CD14-positive monocyte (primary cell): ENCODE measurements around the gene CCDC85C. TPM values are rescaled to one million over a fixed set of nuclear protein-coding genes. Genes with fewer than 3 reads are reported as not detected.

Experiments used
- DNase-seq, 3 donors: peaks; one replicate each; pipeline ENCODE4 v3.0.0-alpha.2; 2011 to 2022
- H2AFZ ChIP-seq: 2 replicates; pipeline ENCODE4 v1.6.0; 2012; ENCODE audit warnings: mild to moderate bottlenecking, low read depth, low read length, inconsistent platforms; ENCODE audit not compliant: insufficient read depth, poor library complexity, severe bottlenecking
- H3K27ac ChIP-seq, 2 donors: 1 replicate in 1 of 2; 2 replicates in 1 of 2; pipeline ENCODE4 v1.5.1; 2012 to 2013; ENCODE audit warnings: low read length in 2 of 2, control low read depth in 1 of 2, inconsistent platforms in 1 of 2, low read depth in 1 of 2, mild to moderate bottlenecking in 1 of 2
- H3K27me3 ChIP-seq, 2 donors: one replicate each; pipeline versions ENCODE4 v1.6.0 to v1.6.1; 2011 to 2013; ENCODE audit warnings: low read length in 2 of 2; ENCODE audit not compliant: control insufficient read depth in 2 of 2, insufficient read depth in 2 of 2
- H3K36me3 ChIP-seq, 2 donors: replicated peaks in 1 of 2; 1 replicate in 1 of 2; 2 replicates in 1 of 2; pipeline versions ENCODE4 v1.5.1 to v1.6.1; 2012 to 2013; ENCODE audit warnings: low read length in 2 of 2, control low read depth in 1 of 2, inconsistent platforms in 1 of 2, mild to moderate bottlenecking in 1 of 2; ENCODE audit not compliant: insufficient read depth in 2 of 2, control insufficient read depth in 1 of 2
- H3K4me1 ChIP-seq, 2 donors: 1 replicate in 1 of 2; 2 replicates in 1 of 2; pipeline versions ENCODE4 v1.5.1 to v1.6.1; 2012 to 2013; ENCODE audit warnings: low read length in 2 of 2, control low read depth in 1 of 2, inconsistent platforms in 1 of 2, mild to moderate bottlenecking in 1 of 2, moderate library complexity in 1 of 2; ENCODE audit not compliant: insufficient read depth in 2 of 2, control insufficient read depth in 1 of 2
- H3K4me2 ChIP-seq: replicated peaks from 2 replicates; pipeline ENCODE3; 2012; ENCODE audit warnings: low read length, moderate library complexity, mild to moderate bottlenecking; ENCODE audit not compliant: poor library complexity, severe bottlenecking; ENCODE audit errors: extremely low read depth
- H3K4me3 ChIP-seq, 3 experiments: fragments of 200-600 bp in 1 of 3; sonication (generic) in 1 of 3; replicated peaks in 1 of 3; 1 replicate in 2 of 3; 2 replicates in 1 of 3; pipeline ENCODE4 v1.5.1; 2011 to 2013; ENCODE audit warnings: low read length in 3 of 3, mild to moderate bottlenecking in 3 of 3, control low read depth in 2 of 3, low read depth in 2 of 3, inconsistent platforms in 1 of 3, moderate library complexity in 1 of 3
- H3K79me2 ChIP-seq: 2 replicates; pipeline ENCODE4 v1.6.0; 2012; ENCODE audit warnings: mild to moderate bottlenecking, control low read depth, inconsistent platforms, low read length, moderate library complexity; ENCODE audit not compliant: insufficient read depth
- H3K9ac ChIP-seq: 2 replicates; pipeline ENCODE4 v1.6.0; 2017; ENCODE audit warnings: low read length, mild to moderate bottlenecking; ENCODE audit not compliant: insufficient read depth, poor library complexity, severe bottlenecking
- H3K9me3 ChIP-seq, 2 donors: replicated peaks in 1 of 2; 1 replicate in 1 of 2; 2 replicates in 1 of 2; pipeline versions ENCODE4 v1.5.1 to v1.6.1; 2012 to 2013; ENCODE audit warnings: low read length in 2 of 2, control low read depth in 1 of 2; ENCODE audit not compliant: control insufficient read depth in 1 of 2, insufficient read depth in 1 of 2
- H4K20me1 ChIP-seq: 2 replicates; pipeline ENCODE4 v1.6.0; 2012; ENCODE audit warnings: mild to moderate bottlenecking, low read length, control low read depth, moderate library complexity; ENCODE audit not compliant: insufficient read depth
- H3K27ac Mint-ChIP-seq, 7 donors: one replicate each; pipeline ENCODE4 v1.8.0; 2020; ENCODE audit warnings: mild to moderate bottlenecking in 7 of 7, mixed read lengths in 7 of 7, moderate library complexity in 6 of 7, inconsistent platforms in 2 of 7
- H3K27me3 Mint-ChIP-seq, 3 donors: one replicate each; pipeline ENCODE4 v1.8.0; 2021 to 2022; ENCODE audit warnings: low read depth in 3 of 3, mild to moderate bottlenecking in 3 of 3, mixed read lengths in 3 of 3, moderate library complexity in 3 of 3, inconsistent platforms in 1 of 3
- H3K36me3 Mint-ChIP-seq, 2 donors: one replicate each; pipeline ENCODE4 v1.8.0; 2020; ENCODE audit warnings: mixed read lengths in 2 of 2, inconsistent platforms in 1 of 2, mild to moderate bottlenecking in 1 of 2
- H3K4me1 Mint-ChIP-seq: one replicate; pipeline ENCODE4 v1.8.0; 2020; ENCODE audit warnings: mild to moderate bottlenecking, mixed read lengths
- H3K4me3 Mint-ChIP-seq, 2 donors: one replicate each; pipeline ENCODE4 v1.8.0; 2020; ENCODE audit warnings: mild to moderate bottlenecking in 2 of 2, mixed read lengths in 2 of 2, moderate library complexity in 1 of 2
- H3K9me3 Mint-ChIP-seq, 7 donors: one replicate each; pipeline ENCODE4 v1.8.0; 2020 to 2022; ENCODE audit warnings: mixed read lengths in 7 of 7, mild to moderate bottlenecking in 6 of 7, moderate library complexity in 6 of 7, inconsistent platforms in 2 of 7
- WGBS: methylation state at CpG from one replicate; pipeline ENCODE4 v1.1.5; 2013; ENCODE audit warnings: missing lambda C conversion rate; ENCODE audit not compliant: insufficient coverage; 5-methylcytosine and 5-hydroxymethylcytosine counted together
- intact Hi-C, 2 donors: fragments of 100-400 bp; cut with micrococcal nuclease; formaldehyde crosslinking; loops; one replicate each; pipeline versions ENCODE4 v1.15.0 to v1.15.1; 2023
- polyA plus RNA-seq, 3 donors: library from polyadenylated mRNA; depleted of rRNA in 1 of 3; unstranded in 2 of 3; stranded (reverse) in 1 of 3; fragments of 300-500 nt in 2 of 3; fragments of >200 nt in 1 of 3; fragmentation: Illumina TruSeq in 2 of 3; gene quantifications; 1 replicate in 2 of 3; 2 replicates in 1 of 3; pipeline ENCODE4 v1.2.3, GENCODE V29; 2012 to 2021
- TF ChIP-seq, protein P1 (sequence below): fragments of 200-600 bp; IDR thresholded peaks from one replicate; pipeline ENCODE4 v1.8.0; 2022; ENCODE audit warnings: antibody characterized with exemption, mild to moderate bottlenecking

CCDC85C gene
- polyA plus RNA-seq, 3 donors = under 0.01 to 0.03 TPM; not detected in 1

DNA sequence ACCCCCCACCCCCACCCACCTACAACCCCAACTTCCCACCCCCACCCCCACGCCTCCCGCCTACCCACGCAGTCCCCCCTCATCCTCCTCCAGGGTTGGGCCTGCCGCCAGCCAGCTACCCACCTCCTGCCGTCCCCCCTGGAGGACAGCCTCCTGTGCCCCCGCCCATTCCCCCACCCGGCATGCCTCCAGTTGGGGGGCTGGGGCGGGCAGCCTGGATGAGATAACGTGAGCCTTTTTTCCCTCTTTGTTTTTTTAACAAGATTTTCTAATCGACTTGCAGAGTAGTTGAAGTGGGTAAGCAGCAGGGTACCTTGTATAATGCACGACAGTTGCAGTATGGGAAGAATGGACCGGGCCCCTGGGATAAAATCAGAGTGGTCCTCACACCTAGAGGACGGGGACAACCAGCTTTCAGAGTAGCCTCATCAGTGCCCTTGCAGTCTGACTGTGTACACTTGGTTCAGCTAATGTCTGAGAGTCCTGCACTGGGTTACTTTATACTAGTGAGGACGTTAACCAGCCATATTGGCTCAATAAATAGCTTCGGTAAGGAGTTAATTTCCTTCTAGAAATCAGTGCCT is 93.4 kb downstream of the CCDC85C start:
- Histone ChIP-seq H3K27ac (no peak overlapping the region), H2AFZ (no peak overlapping the region), H3K27me3 (no peaks in the 10 kb centered on the region), H3K9me3 (no peaks in the 10 kb centered on the region), H3K79me2 (no peaks in the 10 kb centered on the region), H3K4me3 (no peak overlapping the region), H3K9ac (no peak overlapping the region), H3K36me3 (peaks cover 67 to 69% of the 10 kb centered on the region in 2 donors), H3K4me1 (no peaks in the 10 kb centered on the region), H4K20me1 (peaks cover 17% of the 10 kb centered on the region), H3K4me2 (no peak overlapping the region)
- no peak for DNase-seq
- H3K9me3 Mint-ChIP-seq = no peaks in the 10 kb centered on the region
- 98% methylated on average over 7 of the region's 15 CpGs for WGBS
- peaks cover 0 to 2% (median 1%) of the 10 kb centered on the region in 3 donors for H3K27me3 Mint-ChIP-seq
- intact Hi-C loops = no loop called here
- TF ChIP-seq, protein P1, sequence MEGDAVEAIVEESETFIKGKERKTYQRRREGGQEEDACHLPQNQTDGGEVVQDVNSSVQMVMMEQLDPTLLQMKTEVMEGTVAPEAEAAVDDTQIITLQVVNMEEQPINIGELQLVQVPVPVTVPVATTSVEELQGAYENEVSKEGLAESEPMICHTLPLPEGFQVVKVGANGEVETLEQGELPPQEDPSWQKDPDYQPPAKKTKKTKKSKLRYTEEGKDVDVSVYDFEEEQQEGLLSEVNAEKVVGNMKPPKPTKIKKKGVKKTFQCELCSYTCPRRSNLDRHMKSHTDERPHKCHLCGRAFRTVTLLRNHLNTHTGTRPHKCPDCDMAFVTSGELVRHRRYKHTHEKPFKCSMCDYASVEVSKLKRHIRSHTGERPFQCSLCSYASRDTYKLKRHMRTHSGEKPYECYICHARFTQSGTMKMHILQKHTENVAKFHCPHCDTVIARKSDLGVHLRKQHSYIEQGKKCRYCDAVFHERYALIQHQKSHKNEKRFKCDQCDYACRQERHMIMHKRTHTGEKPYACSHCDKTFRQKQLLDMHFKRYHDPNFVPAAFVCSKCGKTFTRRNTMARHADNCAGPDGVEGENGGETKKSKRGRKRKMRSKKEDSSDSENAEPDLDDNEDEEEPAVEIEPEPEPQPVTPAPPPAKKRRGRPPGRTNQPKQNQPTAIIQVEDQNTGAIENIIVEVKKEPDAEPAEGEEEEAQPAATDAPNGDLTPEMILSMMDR = no peak
- no peak overlapping the region for H3K27ac Mint-ChIP-seq
- no peak overlapping the region for H3K4me3 Mint-ChIP-seq
- peaks cover 2% of the 10 kb centered on the region for H3K4me1 Mint-ChIP-seq
- H3K36me3 Mint-ChIP-seq = peaks cover 55 to 71% of the 10 kb centered on the region in 2 donors

DNA sequence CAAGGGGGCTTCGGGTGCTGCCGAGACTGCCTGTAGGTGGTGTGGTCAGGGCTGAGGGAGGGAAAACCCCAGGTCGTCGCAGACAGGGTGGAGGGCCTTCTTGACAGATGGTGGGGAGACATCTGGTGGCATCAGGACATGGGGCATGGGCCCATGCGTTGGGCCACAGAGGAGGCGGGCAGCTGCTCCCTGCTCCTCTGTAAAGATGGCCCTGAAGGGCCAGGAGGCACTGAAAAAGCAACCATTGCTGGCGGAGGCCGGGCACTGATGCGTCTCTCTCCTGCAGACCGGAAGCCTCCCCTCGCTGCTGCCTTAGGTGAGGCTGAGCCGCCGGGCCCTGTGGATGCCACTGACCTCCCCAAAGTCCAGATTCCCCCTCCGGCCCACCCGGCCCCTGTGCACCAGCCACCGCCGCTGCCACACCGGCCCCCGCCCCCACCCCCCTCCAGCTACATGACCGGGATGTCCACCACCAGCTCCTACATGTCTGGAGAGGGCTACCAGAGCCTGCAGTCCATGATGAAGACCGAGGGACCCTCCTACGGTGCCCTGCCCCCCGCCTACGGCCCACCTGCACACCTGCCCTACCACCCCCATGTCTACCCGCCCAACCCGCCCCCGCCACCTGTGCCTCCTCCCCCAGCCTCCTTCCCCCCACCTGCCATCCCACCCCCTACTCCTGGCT is 94.0 kb downstream of the CCDC85C start:
- H3K4me1 Mint-ChIP-seq = peaks cover 2% of the 10 kb centered on the region
- WGBS = 98% methylated on average over 11 of the region's 27 CpGs
- no peaks in the 10 kb centered on the region for H3K79me2 ChIP-seq
- no peaks in the 10 kb centered on the region for H3K4me1 ChIP-seq
- H3K9me3 ChIP-seq = no peaks in the 10 kb centered on the region
- no peak overlapping the region for H3K27ac Mint-ChIP-seq
- no peak overlapping the region for H3K27ac ChIP-seq
- H2AFZ ChIP-seq = no peak overlapping the region
- H3K36me3 Mint-ChIP-seq = peaks cover 61 to 77% of the 10 kb centered on the region in 2 donors
- no peak overlapping the region for H3K4me3 Mint-ChIP-seq
- H3K4me2 ChIP-seq = no peak overlapping the region
- no peaks in the 10 kb centered on the region for H3K27me3 ChIP-seq
- intact Hi-C loops = no loop called here
- H3K9me3 Mint-ChIP-seq = no peaks in the 10 kb centered on the region
- no peak overlapping the region for H3K9ac ChIP-seq
- H4K20me1 ChIP-seq = peaks cover 17% of the 10 kb centered on the region
- H3K36me3 ChIP-seq = peaks cover 73 to 75% of the 10 kb centered on the region in 2 donors
- TF ChIP-seq, protein P1 = no peak
- H3K4me3 ChIP-seq = no peak overlapping the region
- H3K27me3 Mint-ChIP-seq = peaks cover 0 to 2% (median 1%) of the 10 kb centered on the region in 3 donors
- DNase-seq = no peak
